Measurements from ENCODE around the gene SNED1.
"Not testable (repeated sequence)": the region's sequence is repeated elsewhere in the genome, so short reads cannot be mapped to it uniquely, and the experiment has no call there.

SNED1 gene

DNA sequence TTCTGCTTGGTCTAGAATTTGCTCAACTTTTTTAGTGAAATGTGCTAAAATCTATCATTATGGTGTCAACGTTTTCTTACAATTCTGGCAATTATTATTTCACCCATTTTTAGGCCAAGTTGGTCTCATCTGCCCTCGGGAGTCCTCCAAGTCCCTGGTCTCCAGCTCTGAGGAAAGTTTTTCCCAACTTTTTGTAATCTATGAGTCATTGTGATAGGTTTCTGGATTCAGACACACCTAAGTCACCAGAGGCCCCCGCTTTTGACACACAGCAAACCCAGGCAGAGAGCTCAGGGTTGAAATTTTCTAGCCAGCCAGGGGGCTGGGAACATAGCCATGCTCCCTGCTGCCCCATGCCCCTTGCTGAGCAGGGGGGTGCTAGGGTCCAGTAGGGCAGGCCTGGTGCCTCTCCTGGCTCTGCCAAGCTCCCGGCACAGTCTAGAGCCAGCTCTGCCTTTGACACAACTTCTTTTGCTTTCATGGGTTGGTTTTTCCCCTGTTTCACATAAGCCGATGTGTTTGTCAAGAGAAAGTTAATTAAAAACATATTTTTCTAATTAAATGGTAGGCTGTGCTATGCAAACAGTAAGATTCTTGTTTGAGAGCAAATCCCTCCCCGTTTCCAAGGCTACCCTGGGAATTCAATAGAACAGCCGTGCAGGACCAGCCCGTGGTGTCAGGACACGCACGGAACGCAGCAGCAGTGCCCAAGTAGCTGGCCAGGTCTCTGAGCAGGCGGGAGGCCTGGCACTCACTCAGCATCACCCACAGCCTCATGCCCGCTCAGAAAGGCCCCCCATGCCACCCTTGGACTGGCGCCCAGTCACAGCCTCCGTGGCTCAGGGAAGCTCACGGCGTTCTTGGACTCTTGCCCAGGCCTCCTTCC, 25.5 kb upstream of the SNED1 start:
- no peak for DNase-seq

DNA sequence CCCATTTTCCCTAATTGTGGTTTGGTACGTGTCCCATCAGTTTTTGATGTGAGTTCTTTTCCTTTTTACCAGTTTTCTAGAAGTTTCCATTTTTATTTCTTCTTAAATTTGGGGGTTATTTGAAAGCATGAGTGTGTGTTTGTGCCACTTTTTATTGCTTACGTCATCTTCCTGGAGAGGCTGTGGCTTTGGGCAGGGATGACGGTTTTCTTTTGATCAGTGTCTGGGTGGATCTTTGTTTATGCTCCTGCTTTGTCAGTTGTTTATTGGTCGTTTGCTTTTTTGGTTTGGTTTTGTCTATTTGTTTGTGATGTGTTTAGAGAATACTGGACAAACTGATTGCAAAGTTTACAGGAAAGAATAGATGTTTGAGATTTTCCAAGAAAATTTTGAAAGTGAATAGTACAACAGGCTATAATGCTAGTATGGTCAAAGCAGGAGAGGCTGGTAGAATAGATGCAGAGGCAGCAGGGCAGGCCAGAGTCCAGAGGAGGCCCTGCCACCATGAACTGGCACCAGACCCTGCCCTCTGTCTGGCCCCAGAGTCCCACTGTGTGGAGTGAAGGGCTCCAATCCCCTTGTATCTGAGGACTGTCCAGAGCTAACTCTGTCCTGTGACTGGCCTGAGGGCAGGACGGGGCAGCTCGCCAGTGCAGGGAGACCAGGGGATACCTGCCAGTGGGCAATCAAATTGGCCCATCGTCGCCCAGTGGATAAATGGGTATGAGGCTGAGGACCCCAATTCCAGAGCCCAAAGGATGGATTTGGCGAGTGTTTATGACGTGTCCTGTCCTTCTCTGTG, 23.4 kb upstream of the SNED1 start:
- no peak for DNase-seq

DNA sequence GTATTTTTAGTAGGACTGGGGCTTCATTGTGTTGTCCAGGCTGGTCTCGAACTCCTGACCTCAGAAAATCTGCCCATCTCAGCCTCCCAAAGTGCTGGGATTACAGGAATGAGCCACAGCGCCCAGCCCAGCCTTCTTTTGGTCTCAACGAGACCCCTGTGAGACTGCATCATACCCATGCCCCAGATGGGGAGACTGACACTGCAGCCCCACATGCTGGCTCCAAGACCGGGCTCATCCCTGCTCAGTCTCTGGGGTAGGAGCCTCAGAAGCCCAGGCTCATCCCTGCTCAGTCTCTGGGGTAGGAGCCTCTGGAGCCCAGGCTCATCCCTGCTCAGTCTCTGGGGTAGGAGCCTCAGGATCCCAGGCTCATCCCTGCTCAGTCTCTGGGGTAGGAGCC, 22.5 kb upstream of the SNED1 start:
- not testable (repeated sequence) for DNase-seq

DNA sequence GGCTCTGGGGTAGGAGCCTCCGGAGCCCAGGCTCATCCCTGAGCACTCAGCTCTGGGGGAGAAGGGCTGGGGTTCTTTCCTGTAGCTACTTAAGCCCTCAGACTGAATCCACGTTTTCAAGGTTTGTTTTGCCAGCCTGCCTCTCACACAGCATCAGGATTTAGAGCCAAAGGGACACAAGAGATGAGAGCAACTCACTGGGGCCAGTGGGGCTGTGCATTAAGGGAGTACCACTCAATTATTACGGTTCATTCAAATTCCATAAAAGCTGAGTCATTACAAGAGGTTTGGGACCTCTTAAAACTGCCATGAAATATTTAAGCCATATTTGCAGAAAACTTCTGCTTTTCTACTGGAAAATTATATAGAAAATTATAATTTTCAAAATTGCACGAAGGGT, 17.1 kb upstream of the SNED1 start:
- DNase-seq = no peak

DNA sequence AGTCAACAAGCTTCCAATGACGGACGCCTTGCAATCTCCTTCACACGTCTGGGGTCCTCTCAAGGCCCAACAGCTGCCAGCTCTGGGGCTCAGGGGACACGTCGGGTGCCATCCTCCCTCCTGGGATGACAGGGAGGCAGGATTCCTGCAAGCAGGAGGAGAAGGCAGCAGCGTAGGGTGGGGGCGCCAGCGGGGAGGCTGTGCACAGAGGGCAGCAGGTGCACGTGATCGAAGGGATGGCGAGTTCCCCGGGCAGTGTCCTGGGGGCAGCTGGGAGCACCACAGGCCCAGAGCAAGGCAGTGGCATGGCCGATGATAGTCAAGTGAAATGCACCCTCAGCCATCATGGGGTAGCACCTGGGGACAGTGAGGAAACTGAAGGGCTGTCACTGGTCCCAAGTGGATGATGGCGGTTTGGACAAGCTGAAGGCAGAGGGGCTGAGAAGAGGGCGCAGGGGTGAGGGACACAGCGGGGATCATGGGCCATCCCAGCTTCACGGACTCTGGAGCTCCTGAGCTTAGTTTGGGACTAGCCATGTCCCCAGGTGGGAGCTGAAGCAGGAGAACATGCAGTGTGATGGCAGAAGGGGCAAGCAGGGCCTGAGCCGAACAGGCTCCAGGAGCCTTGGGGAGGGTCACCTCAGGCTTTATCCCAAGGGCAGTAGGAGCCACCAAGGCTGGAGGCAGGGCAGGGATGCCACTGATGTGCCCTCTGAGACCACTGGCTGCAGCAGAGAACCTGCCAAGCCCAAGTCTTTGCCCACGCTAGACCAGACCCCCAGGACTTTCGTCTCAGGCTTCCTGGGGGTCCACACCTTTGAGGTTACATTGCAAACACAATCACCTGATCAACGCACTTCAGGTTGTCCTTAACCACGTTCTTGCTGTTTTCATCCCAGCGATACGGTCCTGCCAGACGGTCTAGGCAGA, 16.3 kb upstream of the SNED1 start:
- DNase-seq = no peak

DNA sequence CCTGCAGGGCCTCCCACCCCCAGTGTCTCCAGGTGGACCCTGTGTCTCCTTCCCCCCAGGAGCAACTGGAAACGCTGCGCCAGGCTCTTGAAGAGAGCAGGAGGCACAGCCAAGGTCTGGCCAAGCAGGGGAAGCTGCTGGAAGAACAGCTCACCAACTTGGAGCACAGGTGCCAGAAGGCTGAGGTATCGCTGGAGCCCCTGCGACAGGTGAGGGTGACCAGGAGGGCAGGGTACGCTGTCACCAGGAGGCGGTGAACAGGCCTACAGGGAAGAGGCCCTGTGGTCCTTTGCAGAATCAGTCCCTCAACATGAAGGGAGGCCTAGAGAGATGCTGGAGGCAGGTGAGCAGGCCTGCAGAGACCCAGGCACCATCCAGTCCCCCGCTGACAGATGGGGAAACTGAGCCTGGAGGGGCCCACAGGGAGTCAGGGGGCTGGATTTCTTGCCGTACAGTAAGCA, 15.6 kb upstream of the SNED1 start:
- DNase-seq = no peak

DNA sequence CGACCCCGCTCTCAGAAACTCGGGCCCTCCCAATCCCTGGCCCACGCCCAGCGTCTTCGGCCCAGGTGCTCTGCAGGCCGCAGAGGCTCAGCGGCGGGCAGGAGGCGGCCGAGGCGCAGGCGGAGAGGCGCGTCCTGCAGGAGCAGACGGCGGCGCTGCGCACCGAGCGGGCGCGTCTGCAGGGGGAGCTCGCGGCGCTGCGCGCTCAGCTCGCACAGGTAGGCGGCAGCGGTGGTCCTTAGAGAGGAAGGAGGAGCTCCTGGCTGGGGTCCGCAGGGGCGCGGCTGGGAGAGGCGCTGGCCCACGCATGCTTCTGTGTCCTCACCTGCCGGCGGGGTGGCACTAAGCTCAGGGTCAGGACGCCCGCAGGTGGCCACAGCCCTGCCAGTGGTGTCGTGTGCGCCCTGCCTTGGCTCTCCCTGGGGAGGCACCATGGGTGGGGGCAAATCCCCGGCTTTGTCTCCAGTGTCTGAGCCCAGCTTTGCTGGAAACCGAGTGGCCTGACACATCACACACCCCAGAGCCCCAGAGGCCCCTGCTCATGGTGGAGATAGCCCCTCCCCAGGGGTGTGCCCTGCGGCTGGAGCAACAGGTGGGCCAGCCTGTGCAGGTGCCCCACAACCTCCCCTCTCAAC, 14.9 kb upstream of the SNED1 start:
- peak in 1 of 2 experiments; percentile 24 for DNase-seq

DNA sequence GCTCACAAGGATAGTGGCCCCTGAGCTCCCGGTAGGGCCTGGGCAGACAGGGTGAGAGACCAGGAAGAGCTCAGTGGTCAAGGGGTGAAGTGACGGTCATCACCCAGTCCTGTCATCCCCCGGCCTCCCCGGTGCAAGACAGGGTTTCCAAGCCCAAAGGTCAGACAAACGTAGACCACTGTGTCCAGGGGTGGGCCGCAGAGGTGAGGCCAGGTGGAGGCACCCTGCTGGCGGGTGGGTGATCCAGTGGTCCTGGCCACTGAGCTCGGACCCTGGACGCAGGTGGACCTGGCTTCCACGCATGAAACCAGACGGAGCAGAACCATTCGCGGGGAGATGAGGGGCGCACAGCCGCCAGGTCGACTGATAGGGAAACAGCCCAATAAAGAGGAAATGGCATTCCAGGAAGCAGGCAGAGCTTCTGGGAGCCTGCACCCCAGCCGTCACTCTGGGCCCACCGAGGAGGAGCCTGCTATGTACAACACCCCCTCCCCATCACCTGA, 14.4 kb upstream of the SNED1 start:
- DNase-seq = no peak

DNA sequence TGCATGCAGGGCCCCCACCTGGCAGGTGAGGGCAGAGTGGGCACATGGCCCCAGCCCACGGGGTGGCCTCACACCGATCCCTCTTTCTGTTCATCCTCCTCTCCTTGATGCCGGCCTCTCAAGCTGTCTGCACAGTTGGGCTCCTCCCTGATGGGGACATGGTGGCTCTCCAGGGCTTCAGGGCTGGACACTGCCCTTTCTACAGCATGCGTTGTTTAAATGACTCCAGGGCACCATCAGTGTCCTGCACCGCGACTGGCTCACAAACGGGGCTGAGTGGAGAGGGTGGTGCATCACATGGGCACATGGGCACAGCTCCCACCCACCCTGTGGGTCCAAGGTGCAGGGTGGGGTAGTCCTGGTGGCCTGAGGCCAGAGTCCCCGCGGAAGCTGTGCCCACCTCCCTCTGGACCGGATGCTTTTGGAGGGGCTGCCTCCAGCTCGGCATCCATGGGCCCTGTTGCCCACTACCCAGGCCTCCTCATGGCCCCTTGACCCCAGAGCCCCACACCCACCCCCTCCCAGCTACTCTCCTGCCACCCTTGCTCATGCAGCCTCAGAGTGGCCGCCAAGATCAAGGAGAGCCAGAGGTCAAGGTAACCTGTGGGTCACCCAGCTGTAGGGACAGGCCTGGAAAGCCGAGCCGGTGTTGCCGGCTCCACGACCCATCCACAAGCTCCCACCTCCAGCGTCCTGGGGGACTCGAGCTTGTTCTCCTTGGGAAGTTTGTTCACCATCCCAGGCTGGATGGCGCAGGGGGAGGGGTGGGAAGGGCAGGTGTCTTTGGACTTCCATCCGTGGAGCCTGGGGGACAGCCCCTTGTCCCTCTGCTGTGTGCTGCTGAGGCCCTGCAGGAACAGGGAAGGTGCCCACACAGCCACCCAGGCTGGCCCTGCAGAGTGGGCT, 12.3 kb upstream of the SNED1 start:
- no peak for DNase-seq

DNA sequence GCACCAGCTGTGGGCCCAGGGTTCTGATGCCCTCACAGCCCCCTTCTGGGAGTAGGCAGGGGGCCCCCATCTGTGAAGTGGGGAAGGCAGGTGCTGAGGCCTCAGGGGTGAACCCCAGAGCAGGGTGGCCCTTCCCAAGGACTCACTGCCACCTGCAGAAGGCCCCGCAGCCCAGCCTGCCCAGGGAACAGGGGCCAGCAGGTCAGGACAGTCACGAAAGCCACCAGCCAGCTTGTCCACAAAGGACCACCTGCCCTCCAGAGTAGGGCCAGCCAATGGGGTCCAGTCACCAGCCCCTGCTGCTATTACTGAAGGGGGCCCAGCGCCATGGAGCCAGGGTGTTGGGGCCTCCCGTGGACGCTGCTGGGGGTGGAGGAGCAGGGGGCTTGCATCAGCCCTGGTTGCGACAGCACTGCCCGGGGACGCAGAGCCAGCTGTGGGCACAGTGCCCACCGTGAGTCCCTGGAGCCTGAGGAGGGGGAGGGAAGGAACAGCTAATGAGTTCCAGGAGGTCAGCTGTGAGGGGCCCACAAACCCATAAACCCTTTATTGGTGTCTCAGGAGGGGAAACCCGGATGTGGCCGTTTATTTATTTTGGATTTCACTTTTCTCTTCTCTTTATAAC, 11.5 kb upstream of the SNED1 start:
- no peak for DNase-seq

DNA sequence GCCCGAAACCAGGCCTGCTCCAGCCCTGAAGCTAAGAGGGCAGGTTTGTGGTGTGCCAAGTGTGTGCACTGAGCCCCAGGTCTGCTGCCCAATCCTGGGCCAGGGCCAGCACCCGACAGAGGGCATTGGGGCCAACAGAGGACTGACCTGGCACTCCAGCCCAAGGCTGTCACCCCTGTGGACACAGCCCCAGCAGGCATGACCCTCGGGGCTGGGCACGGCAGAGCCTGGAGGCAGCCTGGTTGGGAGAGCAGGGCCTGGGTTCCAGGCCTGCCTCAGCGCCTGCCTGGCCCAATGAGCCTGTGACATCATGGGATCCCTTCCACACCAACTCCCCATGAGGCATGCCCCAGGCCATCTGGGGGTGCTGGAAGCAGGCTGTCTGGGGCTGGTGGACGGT, 10.8 kb upstream of the SNED1 start:
- no peak for DNase-seq

DNA sequence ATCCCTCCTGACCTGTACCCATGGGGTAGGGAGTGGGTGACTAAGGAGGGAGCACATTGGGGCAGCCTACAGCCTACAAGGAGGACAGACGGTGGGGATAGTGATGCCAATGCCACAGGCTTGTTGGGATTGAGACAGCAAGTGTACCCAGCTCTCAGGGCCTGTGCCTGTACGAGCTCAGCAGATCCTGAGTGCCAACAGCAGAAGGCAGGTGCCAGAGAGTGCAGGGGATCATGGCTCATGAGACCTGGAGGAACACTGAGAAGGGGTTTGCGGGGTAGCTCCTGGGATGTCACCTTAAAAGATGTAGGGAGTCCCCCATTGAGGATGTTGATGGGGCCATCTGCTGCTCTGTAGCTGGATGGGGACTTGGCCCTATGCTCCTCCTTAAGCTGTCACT, 10.3 kb upstream of the SNED1 start:
- DNase-seq = peak; percentile 11 to 27

DNA sequence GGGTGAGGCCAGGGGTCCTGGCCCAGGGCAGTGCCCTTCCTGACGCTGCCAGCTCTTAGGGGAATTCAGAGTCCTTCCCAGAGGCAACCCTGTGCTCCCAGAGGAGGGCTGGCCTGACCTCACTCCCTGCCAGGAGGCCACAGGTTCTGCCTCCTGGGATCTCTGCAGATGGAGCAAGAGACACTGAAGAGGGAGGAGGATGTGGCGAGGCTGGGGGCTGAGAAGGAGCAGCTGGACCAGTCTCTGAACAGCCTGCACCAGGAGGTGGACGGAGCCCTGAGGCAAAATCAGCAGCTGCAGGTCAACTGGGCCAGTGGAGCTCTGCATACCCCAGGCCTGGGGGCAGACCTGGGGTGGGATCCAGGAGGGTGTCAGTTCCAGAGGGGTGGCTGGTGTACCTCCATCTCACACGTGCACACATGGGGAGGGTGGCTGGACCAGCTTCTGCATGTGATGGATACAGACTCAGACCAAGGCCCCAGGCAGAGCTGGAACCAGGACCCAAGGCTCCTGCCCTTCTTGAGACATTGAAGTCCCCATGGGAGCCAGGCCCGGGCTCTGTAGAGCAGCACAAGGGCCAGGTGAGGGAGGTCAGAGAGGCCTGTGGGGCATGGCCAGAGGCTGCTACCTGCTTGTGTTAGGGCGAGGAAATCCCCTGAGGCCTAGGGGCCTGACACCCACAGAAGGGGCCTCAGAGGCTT, 9.7 kb upstream of the SNED1 start:
- no peak for DNase-seq

DNA sequence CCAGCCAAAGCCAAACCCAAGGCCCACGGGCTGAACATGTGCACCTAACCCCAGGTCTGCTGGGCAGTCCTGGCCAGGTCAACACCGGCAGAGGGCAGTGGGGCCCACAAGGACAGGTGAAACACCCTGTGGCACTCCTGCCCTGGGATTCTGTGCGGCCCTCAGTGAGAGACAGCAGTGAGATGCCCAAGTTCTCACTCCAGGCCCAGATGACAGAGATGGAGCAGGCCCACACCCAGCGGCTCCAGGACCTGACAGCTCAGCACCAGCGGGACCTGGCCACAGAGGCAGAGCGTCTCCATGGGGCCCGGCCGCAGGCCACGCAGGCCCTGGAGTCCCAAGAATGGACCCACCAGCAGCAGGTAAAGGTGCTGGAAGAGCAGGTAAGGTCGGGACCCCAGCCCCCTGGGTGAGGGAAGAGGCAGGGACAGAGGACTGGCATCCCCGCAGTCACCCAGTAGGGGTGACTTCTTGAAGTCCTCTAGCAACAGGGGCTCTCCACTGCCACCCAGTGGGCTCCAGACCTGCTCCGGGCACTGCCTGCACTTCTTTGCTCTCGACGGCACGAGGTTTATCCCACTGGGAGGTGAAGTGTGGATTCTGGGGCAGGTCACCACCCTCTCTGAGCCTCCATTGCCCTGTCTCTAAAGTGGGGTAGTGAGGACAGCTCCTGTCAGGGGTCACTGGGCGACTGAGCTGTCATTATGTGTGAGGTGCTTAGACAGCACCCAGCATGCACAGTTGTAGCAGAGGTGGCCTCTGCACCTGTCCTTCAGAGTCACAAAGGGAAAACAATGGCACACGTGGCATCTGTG, 8.8 kb upstream of the SNED1 start:
- peak in 1 of 2 experiments; percentile 16 for DNase-seq

DNA sequence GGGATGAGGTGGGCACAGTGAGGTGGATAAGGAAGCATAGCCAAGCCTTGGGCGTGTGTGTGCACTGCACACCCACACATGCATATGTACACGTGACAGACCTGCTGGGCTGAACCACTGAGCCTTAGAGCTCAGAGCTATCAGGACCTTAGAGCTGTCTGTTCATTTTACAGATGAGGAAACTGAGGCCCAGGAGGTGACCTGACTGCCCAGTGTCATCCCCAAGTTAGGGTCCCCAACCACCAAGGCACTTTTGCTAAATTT, 8.2 kb upstream of the SNED1 start:
- no peak for DNase-seq

DNA sequence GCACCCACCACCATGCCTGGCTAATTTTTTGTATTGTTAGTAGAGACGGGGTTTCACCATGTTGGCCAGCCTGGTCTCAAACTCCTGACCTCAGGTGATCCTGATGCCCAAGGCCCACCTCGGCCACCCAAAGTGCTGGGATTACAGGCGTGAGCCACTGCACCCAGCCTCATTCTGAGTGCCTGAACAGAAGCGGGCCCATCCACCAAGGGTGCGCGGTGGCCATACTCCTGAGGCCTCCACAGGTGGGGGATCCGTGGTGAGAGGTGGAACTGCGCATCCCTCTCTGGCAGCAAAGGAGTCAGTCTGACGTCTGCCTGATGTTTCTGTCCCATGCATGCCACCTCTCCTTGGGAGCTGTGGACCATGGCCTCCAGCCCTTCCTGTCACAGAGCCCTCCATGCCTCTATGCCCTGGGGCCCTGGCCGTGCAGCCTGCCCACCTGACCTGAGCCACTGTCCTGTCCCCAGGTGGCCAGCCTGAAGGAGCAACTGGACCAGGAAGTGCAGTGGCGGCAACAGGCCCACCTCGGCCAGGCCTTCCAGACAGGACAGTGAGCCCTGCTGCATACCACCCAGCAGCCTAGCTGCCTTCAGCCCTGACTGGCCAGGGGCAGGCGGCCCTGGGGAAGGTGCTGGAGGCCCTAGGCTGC, 7.6 kb upstream of the SNED1 start:
- no peak for DNase-seq

DNA sequence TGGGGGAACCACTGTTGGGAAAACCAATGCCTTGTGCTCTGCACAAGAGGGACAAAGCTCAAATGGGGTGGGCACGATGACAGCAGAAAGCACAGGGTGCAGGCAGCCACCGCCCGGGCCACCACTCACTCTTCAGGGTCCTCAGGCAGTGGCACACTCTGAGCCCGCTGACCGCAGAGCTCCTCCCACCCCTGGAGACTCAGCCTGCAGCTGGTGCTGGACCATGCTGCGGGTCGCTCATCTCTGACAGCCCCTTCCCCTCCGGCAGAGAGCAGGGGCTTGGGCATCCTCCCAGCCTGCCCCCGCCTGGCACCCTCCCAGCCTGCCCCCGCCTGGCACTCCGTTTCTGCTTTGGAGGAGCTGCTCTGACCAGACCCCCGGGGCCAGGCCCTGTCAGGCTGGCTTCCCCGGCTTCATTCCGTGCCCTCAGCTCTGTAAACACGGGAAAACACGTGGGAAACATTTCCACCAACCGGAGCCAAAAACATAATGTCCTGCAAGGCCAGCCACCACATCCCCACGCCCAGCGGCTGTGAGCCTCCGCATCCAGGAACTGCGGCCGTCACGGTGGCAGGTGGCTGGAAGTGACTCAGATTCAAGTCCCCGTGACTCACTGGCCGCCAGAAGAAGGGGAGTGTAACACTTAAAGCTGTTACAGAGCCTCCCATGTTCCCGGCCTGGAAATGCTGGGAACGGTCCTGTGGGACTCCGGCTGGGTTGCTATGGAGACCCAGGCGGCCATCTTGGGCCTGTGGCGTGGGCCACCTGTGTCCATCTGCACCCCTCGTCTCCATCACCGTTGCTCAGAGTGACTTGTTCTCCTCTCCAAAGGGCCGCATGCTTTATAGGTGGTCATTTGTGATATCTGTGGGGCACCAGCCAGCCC, 6.8 kb upstream of the SNED1 start:
- DNase-seq = peak; percentile 92 to 94

Measured in SW 1271 (cell line).